ENCODE results near the gene GJA4. TPM values are rescaled to one million over a fixed set of nuclear protein-coding genes. Genes with fewer than 3 reads are reported as not detected.

The GJA4 gene
- total RNA-seq, 4 donors from 2014 or later: 1.9 to 5.2 (median 3.2) TPM; not detected in 1

- Histone ChIP-seq H3K4me3 (no peak overlapping the region), H3K27ac (no peak overlapping the region), H3K27me3 (no peaks in the 10 kb centered on the region), H3K36me3 (no peaks in the 10 kb centered on the region), H3K9me3 (no peaks in the 10 kb centered on the region), H3K4me1 (no peaks in the 10 kb centered on the region)
- 94 to 100% methylated on average over 2 to 6 of the region's 6 CpGs for whole genome bisulfite sequencing, 2 donors (ENCODE audit: low coverage in 1 of 2)
- intact Hi-C loops (cut with DNase I; ENCODE audit: low total_unique reads) (no loop called here), in situ Hi-C loops (cut with MboI; ENCODE audit: low pct_ligation_motif_present in 1 of 4, low pct_unique_long_range_greater_than_20kb in 1 of 4, low sequenced_read_pairs in 3 of 4) (no loop called here)
- TF ChIP-seq POLR2AphosphoS5 (IDR thresholded peaks at IDR 0.05) (no peak), POLR2A (IDR thresholded peaks at IDR 0.05) (no peak), CTCF (IDR thresholded peaks at IDR 0.05) (no peak), EP300 (IDR thresholded peaks at IDR 0.05; ENCODE audit: low read depth) (no peak)
- no peak for DNase-seq
Observed at GRCh38 chr1:34755961-34756360, 36.8 kb upstream of the GJA4 start.

GRCh38 chr1:34757386-34757785 is 35.4 kb upstream of the GJA4 start:
- no peak for DNase-seq
- Histone ChIP-seq H3K4me1 (no peaks in the 10 kb centered on the region), H3K27ac (no peak overlapping the region), H3K36me3 (no peaks in the 10 kb centered on the region), H3K4me3 (no peak overlapping the region), H3K9me3 (no peaks in the 10 kb centered on the region), H3K27me3 (no peaks in the 10 kb centered on the region)
- in situ Hi-C loops (cut with MboI; ENCODE audit: low pct_ligation_motif_present in 1 of 4, low pct_unique_long_range_greater_than_20kb in 1 of 4, low sequenced_read_pairs in 3 of 4): no loop called here
- intact Hi-C loops (cut with DNase I; ENCODE audit: low total_unique reads): no loop called here
- 90% methylated on average over 20 of the region's 21 CpGs; no CpG with 5 or more reads in 1 of the 2 donors for WGBS, 2 donors (ENCODE audit: low coverage in 1 of 2)
- TF ChIP-seq CTCF (IDR thresholded peaks at IDR 0.05) (no peak), EP300 (IDR thresholded peaks at IDR 0.05; ENCODE audit: low read depth) (no peak), POLR2A (IDR thresholded peaks at IDR 0.05) (no peak), POLR2AphosphoS5 (IDR thresholded peaks at IDR 0.05) (no peak)

GRCh38 chr1:34758751-34759150 is 34.0 kb upstream of the GJA4 start:
- Histone ChIP-seq H3K36me3 (no peaks in the 10 kb centered on the region), H3K9me3 (no peaks in the 10 kb centered on the region), H3K27ac (no peak overlapping the region), H3K27me3 (no peaks in the 10 kb centered on the region), H3K4me3 (no peak overlapping the region), H3K4me1 (no peaks in the 10 kb centered on the region)
- DNase-seq: no peak
- TF ChIP-seq POLR2AphosphoS5 (IDR thresholded peaks at IDR 0.05): no peak
- no peak for TF ChIP-seq POLR2A (IDR thresholded peaks at IDR 0.05)
- no peak for TF ChIP-seq EP300 (IDR thresholded peaks at IDR 0.05; ENCODE audit: low read depth)
- TF ChIP-seq CTCF (IDR thresholded peaks at IDR 0.05): no peak
- intact Hi-C loops (cut with DNase I; ENCODE audit: low total_unique reads): no loop called here
- 71% methylated on average over 4 of the region's 4 CpGs; no CpG with 5 or more reads in 1 of the 2 donors for WGBS, 2 donors (ENCODE audit: low coverage in 1 of 2)
- in situ Hi-C loops (cut with MboI; ENCODE audit: low pct_ligation_motif_present in 1 of 4, low pct_unique_long_range_greater_than_20kb in 1 of 4, low sequenced_read_pairs in 3 of 4): no loop called here

- no peak for DNase-seq
- no peak within 1 kb of the TSS for H3K4me3 ChIP-seq
- no peaks in the 10 kb centered on the region for H3K4me1 ChIP-seq
- TF ChIP-seq POLR2A (IDR thresholded peaks at IDR 0.05) (no peak), EP300 (IDR thresholded peaks at IDR 0.05; ENCODE audit: low read depth) (no peak), CTCF (IDR thresholded peaks at IDR 0.05) (no peak), POLR2AphosphoS5 (IDR thresholded peaks at IDR 0.05) (no peak)
- intact Hi-C loops (cut with DNase I; ENCODE audit: low total_unique reads): no loop called here
- H3K27ac ChIP-seq: no peak within 1 kb of the TSS
- in situ Hi-C loops (cut with MboI; ENCODE audit: low pct_ligation_motif_present in 1 of 4, low pct_unique_long_range_greater_than_20kb in 1 of 4, low sequenced_read_pairs in 3 of 4): no loop called here
- H3K9me3 ChIP-seq: no peaks in the 10 kb centered on the region
- H3K27me3 ChIP-seq: peaks cover 3% of the 10 kb centered on the region
- H3K36me3 ChIP-seq: no peaks in the 10 kb centered on the region
- 41 to 59% methylated on average over 3 to 10 of the region's 10 CpGs for WGBS, 2 donors (ENCODE audit: low coverage in 1 of 2)
Observed at GRCh38 chr1:34759503-34760357, 33.1 kb upstream of the GJA4 start, which contains the start of gene GJB4. Gene GJB4 (plus strand): TSS chr1:34759740. CDS start chr1:34761255, 1,515 bp downstream.
